GM18519 (cell line): ENCODE data around the gene HCN2.

Source experiments
- ATAC-seq: cut with Tn5 transposase; IDR thresholded peaks from one replicate; pipeline ENCODE4 v1.9.1; 2021; ENCODE audit warnings: mild to moderate bottlenecking, moderate library complexity; ENCODE audit not compliant: unreplicated experiment, low FRiP score

Gene HCN2

DNA sequence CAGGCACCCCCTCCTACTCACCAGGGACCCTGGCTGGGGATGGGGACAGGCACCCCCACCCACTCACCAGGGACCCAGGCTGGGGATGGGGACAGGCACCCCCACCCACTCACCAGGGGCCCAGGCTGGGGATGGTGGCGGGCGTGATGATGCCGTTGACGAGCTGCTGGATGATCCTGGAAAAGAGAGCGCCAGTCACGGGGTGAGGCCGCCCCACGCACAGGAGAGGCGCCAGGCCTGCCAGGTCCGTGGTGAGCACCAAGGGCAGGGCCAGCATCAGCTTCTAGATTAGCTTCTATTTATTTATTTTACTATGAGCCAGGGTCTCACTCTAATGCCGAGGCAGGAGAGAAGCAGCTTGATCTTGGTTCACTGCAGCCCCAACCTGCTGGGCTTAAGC is 60.4 kb downstream of the HCN2 start:
- no peak for ATAC-seq

GRCh38 chr19:651114-651818 is 61.6 kb downstream of the HCN2 start:
- ATAC-seq, result no peak

DNA sequence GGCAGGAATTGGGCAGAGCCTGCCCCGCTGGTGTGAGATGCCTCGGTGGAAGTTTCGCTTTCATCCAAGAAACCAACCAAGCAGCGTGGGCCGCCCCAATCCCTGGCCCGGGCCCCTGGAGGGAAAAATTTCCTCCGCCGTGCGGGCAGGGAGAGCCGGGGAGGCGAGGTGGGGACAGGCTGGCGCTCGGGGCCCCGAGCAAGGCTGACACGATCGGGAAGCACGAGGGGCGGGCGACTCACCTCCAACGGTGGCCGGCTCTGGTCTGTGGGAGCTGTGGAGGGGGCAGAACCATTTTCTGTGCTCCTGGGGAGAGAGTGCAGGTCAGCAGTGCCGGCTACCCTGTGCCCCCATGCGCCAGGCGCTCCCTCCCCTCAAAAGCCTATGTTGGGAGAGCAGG is 62.3 kb downstream of the HCN2 start:
- ATAC-seq, result no peak

GRCh38 chr19:652467-653389 is 63.0 kb downstream of the HCN2 start:
- ATAC-seq, result no peak

DNA sequence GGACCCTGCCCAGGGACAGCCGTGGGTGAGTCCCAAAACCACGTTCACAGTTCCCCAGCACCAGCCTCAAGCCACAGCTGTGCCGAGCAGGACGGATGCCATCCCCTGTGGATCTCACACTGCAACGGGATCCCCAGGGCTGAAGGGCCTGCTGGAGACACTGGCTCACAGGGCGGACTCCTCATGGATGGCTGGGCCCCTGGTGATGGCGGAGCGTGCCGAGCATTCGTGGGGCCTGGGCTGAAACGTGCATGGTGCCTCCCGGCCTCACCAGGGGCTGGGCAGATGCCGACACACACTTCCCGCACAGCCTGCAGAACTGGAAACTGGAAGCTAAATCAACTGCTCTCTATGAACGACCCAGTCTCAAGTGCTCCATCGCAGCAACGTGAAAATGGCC is 63.7 kb downstream of the HCN2 start:
- ATAC-seq, result no peak

GRCh38 chr19:655691-656090 is 66.0 kb downstream of the HCN2 start:
- ATAC-seq, result no peak

DNA sequence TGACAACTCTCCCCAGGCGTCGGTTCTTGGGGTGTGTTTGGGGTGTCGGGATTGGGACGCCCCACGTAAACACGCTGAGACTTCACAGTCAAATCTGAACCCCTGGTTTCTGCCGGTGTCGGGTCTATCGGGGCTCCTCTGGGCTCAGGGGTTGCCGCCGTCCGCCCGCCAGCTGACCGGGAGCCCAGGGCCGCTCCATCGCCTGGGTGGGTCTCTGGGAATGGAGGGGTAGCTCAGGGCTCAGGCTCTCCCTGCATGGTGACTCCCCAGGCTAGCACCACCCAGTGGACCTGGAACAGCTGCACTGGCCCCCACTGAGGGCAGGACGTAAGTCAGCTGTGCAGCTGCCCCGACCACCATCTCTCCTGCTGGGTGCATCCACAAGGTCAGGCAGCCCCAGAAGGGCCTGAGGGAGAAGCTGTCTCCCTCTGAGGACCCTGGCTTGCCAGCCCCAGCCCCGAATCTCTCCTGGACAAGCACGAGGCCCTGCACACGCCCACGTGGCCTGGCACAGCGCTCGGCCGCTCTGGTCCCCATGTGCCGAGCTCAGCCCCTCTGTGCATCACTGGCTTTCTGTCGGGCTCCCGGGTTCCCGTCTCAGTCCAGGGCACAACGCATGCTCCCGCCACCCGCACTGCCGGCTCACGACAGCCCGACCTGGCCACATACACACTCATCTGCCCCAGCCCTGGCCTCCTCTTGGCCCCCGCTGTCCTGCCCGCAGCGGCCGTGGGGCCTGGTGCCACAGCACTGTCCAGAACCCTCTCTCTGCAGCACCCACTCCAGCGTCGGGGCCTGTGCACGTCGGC is 67.3 kb downstream of the HCN2 start:
- no peak for ATAC-seq

DNA sequence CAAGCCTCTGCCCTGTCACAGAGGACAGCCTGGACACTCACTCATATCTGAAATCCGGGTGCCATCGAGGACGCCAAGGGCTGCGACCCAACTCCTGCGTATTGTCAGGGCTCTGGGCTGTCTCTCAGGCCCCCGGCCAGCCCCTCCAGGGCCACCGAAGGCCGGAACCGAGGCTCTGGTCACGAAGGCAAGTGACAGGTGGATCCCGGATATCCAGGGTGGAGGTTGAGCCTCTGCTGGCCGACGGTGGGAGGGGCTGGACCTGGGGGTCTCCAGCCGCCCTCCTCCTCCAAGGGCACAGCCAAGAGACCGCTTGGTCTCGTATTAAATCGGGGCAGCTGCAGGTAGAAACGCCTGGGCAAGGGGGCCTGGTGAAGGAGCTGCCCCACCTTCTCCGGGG is 67.9 kb downstream of the HCN2 start:
- no peak for ATAC-seq

DNA sequence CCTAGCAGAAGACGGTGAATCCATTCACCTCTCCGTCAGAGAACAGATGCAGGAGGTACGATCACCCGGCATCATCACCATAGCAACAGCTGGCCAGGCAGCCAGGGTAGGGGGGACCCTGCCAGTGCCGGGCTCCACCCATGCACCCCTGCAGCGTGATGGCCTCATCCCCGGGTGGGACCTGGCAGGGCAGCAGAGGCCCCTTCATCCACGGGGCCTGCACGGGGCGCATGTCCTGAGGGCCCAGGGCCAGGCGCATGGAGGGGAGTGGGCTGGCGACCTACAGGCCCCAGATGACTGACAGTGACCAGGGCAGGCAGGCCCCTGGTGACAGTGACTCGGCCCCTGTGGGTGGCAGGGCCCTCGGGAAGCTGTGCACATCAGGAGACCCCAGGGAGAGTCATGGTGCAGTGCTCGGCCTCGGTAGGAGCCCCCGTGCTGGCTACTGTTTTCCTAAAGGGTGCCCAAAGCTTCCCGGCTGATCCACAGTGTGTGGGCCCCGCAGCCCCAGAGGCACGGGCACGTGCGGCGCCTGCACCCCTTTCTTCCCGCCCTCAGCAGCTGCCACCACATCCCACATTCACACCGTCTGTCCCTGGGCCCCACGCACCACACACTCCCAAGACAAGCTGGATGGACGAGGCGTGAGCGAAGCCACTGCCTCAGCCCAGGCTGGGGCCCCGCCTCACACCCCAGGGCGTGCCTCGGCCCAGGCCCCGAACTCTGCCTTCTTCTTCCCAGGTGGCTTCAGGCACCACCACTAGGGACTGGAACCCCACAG is 68.6 kb downstream of the HCN2 start:
- no peak for ATAC-seq

DNA sequence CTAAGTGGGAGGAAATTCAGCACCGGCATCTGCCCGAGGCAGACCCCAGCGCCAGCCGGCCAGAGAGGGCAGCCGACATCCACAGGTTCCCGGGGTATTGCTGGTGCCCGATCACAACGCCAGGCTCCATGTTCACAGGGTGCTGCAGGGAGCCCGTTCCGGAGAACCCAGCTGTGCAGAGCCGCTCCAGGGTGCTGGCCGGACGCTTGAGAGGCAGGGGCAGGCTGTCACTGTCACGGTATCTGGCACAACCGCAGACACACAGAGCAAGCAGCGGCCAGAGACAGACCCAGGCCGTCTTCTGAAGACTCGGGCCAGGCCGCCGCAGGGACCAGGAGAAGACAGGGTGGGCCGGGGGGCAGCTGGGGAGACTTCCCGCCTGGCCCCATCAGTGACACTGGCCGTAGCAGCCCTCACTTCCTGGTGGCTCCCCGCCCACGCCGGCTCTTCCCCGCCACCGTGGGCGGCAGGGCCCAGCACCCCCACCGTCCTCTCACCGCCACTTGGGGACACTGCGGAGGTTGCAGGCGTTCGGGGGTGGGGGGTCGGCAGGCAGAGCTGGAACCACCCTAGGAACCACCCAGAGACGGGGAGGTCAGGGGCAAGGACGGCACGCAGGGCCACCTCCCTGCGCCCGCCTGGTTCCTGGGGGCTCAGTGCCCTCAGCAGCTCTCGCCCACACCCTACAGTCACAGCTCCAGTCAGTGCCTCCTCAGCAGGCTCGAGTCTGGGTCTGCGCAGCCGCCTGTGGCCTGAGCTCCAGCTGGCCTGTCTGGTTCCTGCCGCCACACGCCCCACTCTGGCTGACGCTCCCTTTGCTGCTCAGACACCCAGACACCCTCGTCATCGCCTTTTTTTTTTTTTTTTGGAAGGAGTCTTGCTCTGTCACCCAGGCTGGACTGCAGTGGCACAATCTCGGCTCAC is 69.5 kb downstream of the HCN2 start:
- ATAC-seq, result no peak

DNA sequence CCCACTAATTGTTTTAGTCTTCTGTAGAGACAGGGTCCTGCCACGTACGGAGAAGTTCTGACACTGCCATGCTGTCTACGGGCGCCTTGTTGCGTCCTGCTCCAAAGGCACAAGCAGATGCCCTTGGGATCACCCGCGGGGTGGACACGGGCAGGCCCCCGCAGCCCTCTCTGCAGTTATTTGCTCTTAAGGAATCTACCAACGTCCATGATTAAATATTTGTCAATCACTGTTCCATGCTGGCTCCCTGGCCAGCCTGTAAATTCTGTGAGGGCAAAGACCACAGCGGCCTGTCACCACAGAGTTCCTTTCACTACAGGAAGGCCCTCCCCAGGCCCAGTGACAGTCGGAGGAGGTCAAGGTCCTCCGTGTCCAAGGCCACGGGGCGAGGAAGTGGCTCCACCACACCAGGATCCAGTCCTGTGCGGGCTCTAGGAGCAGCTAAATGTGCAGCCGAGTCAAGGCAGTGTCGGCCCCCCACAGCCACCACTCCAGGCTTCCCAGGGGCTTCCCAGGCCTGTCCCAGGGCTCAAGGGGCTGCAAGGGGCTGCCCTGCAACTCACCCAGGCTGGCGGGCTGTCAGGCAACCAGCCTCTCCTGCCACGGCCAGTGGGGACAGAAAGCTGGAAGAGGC is 71.2 kb downstream of the HCN2 start:
- ATAC-seq, result no peak

DNA sequence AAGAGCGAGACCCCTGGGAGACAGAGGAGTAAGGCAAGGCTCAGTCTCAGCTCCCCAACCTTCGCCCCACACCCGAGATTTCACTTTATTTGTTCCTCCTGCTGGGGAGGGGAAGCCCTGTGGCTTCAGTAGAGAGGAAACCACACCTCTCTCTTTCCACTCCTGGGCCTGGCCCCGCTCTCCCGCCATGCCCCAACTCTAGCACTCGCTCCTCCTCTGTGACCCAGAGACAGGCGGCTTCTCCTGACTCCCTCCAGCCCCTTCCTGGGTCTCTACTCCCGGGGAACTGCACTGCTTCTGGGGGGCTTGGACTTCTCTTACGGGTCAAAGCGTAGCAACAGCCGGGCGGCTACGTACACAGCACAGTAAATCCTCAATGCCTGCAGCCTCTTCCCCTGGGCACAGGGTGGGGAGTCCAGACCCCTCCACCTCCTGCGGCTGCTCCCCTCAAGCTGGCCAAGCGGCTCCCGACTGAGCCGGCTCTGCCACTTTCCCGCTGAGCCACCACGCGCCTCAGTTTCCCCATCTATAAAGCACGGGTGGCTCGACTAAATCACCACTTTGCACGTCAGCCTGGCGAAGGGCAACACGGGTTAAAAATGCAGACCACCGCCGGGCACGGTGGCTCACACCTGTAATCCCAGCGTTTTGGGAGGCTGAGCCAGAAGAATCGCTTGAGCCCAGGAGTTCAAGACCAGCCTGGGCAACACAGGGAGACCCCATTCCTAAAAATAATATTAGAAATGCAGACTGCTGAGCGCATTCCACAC is 71.9 kb downstream of the HCN2 start:
- no peak for ATAC-seq

DNA sequence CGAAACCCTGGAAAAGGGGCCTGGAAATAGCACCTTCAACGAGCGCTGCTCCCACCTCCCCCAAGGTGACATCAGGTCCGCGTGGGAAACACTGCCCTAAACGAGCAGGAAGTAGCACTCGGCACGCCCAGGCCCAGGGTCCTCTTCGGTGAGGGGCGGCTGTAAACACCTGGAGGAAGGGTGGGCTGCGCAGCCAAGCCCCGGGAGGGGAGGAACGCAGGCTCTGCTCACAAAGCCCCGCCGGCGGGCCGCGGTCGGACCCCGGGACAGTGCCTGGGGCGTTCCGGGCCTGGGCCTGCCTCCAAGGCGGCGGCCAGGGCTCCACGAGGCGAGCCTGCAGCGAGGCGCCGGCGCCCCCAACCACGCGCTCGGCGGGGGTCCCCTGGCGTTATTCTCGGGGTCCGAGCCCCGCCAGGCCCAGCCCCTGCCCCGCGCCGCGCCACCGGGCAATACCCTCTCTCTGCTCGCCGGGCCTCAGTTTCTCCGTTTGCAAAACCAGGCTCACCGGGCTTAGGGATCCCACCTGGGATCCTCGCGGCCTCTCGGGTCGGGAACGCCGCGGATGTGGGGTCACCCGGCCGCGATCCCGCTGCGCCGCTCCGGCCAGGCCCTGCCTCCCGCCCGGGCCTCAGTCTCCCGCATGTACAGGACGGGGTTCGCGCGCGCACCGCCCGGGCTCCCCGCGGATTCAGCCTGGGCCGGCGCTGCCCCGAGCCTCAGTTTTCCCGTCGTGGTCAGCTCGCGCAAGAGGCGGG is 72.7 kb downstream of the HCN2 start:
- no peak for ATAC-seq

DNA sequence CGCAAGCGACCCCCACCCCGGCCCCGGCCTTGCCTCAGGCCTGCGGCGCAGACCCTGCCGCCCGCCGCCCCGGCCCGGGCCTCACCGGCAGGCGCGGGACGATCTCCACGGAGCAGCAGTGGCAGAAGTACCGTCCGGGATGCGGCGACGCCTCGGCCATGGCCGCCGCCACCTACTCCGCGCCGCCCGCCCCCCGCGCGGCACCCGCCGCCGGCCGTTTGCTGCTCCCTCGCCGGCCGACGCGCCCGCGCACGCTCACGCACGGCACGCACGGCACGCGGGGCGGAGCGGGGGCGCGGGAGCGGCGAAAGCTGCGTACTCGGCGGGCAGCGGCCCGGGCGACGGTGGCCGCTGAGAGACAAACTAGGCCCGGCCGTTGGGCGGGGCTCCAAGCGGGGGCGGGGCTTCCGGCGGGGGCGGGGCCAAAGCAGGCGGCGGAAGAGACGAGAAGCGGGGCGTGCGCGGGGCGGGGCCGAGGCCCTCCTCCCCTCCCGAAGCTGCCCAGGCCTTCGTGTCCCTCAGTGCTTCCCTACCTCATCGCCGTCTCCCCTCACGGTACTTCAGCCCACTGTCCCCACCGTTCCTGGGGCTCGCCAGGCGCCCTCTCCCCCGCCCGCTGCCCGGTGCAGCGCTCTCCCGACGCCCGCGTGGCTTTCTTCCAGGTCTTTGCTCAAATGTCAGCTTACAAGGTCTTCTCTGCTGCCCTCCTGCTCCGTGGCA is 73.4 kb downstream of the HCN2 start, which contains the start of gene RNF126:
TSS of gene RNF126 (minus strand) at position 253 of the 720 bp plus-strand sequence. CDS start at position 160, 93 bp downstream.
- no peak for ATAC-seq

GRCh38 chr19:663682-664117 is 74.0 kb downstream of the HCN2 start:
- ATAC-seq, result no peak

- no peak for ATAC-seq
Observed at GRCh38 chr19:664913-665443, 75.3 kb downstream of the HCN2 start.
